ENCODE results near the gene TRNAU1AP.
A peak's percentile ranks its signal among the peaks of the same experiment; 100 is the strongest.
"Not testable (repeated sequence)": the region's sequence is repeated elsewhere in the genome, so short reads cannot be mapped to it uniquely, and the experiment has no call there.

Gene TRNAU1AP

GRCh38 chr1:28521502-28522164 is 31.3 kb upstream of the TRNAU1AP start:
- no peak for DNase-seq (ENCODE audit: low spot score)

GRCh38 chr1:28522537-28522936 is 30.3 kb upstream of the TRNAU1AP start:
- not testable (repeated sequence) for DNase-seq (ENCODE audit: low spot score)

GRCh38 chr1:28525002-28525642 is 27.8 kb upstream of the TRNAU1AP start:
- DNase-seq (ENCODE audit: low spot score) = peak; percentile 57

GRCh38 chr1:28526886-28527285 is 26.0 kb upstream of the TRNAU1AP start:
- no peak for DNase-seq (ENCODE audit: low spot score)

- DNase-seq (ENCODE audit: low spot score) = no peak
These were observed 22.4 kb upstream of the TRNAU1AP start for GRCh38 chr1:28530456-28530855.

- no peak for DNase-seq (ENCODE audit: low spot score)
These were observed 18.2 kb upstream of the TRNAU1AP start for GRCh38 chr1:28534671-28535070.

GRCh38 chr1:28535180-28535579 is 17.7 kb upstream of the TRNAU1AP start:
- no peak for DNase-seq (ENCODE audit: low spot score)

GRCh38 chr1:28537457-28538199 is 15.3 kb upstream of the TRNAU1AP start:
- DNase-seq (ENCODE audit: low spot score) = peak; percentile 55

- no peak for DNase-seq (ENCODE audit: low spot score)
These were observed 14.6 kb upstream of the TRNAU1AP start for GRCh38 chr1:28538286-28538685.

- DNase-seq (ENCODE audit: low spot score) = no peak
These were observed 12.2 kb upstream of the TRNAU1AP start for GRCh38 chr1:28540651-28541050.

- DNase-seq (ENCODE audit: low spot score) = not testable (repeated sequence)
These were observed 11.4 kb upstream of the TRNAU1AP start for GRCh38 chr1:28541414-28542015.

- DNase-seq (ENCODE audit: low spot score) = no peak
These were observed 7.6 kb upstream of the TRNAU1AP start for GRCh38 chr1:28545246-28545628.

- no peak for DNase-seq (ENCODE audit: low spot score)
These were observed 4.6 kb upstream of the TRNAU1AP start for GRCh38 chr1:28548318-28548717.

- no peak for DNase-seq (ENCODE audit: low spot score)
These were observed 1.5 kb upstream of the TRNAU1AP start for GRCh38 chr1:28551381-28551780.

- DNase-seq (ENCODE audit: low spot score) = no peak
These were observed 8.0 kb downstream of the TRNAU1AP start for GRCh38 chr1:28560886-28561285.

GRCh38 chr1:28564310-28564709 is 11.4 kb downstream of the TRNAU1AP start:
- DNase-seq (ENCODE audit: low spot score) = no peak

- DNase-seq (ENCODE audit: low spot score) = no peak
These were observed 12.2 kb downstream of the TRNAU1AP start for GRCh38 chr1:28565040-28565439.

- DNase-seq (ENCODE audit: low spot score) = no peak
These were observed 12.8 kb downstream of the TRNAU1AP start for GRCh38 chr1:28565726-28566125.

GRCh38 chr1:28566931-28567330 is 14.0 kb downstream of the TRNAU1AP start:
- no peak for DNase-seq (ENCODE audit: low spot score)

GRCh38 chr1:28571911-28572310 is 19.0 kb downstream of the TRNAU1AP start:
- no peak for DNase-seq (ENCODE audit: low spot score)

- DNase-seq (ENCODE audit: low spot score) = not testable (repeated sequence)
These were observed 20.0 kb downstream of the TRNAU1AP start for GRCh38 chr1:28572891-28573290.

- no peak for DNase-seq (ENCODE audit: low spot score)
These were observed 20.7 kb downstream of the TRNAU1AP start for GRCh38 chr1:28573564-28573963.
